GM12891 (cell line): ENCODE data around the gene KRT31.

Source experiments
- DNase-seq: peaks from one replicate; pipeline ENCODE4 v3.0.0; 2011; ENCODE audit warnings: low spot score; ENCODE audit not compliant: insufficient read length
- FAIRE-seq: peaks from 2 replicates; lab custom pipeline; 2011; peaks lifted over from hg19 to GRCh38; lab: Jason Lieb, UNC
- PAX5 ChIP-seq: IDR thresholded peaks from 2 replicates; pipeline ENCODE4 v1.6.1; 2011; ENCODE audit warnings: low read length, moderate library complexity, mild to moderate bottlenecking; ENCODE audit not compliant: insufficient read depth, severe bottlenecking
- POLR2A ChIP-seq: IDR thresholded peaks from 2 replicates; pipeline ENCODE4 v1.6.1; 2011; ENCODE audit warnings: low read depth, low read length, control low read depth
- POLR2AphosphoS5 ChIP-seq: IDR thresholded peaks from 2 replicates; pipeline ENCODE4 v1.6.1; 2011; ENCODE audit warnings: low read depth, low read length, control low read depth
- POU2F2 ChIP-seq: IDR thresholded peaks from 2 replicates; pipeline ENCODE4 v1.6.1; 2011; ENCODE audit warnings: low read depth, mild to moderate bottlenecking, control low read depth, low read length, moderate library complexity
- SPI1 ChIP-seq: IDR thresholded peaks from 2 replicates; pipeline ENCODE4 v1.6.1; 2011; ENCODE audit warnings: low read depth, low read length, control low read depth
- TAF1 ChIP-seq: IDR thresholded peaks from 2 replicates; pipeline ENCODE4 v1.6.1; 2011; ENCODE audit warnings: low read depth, low read length, control low read depth

The KRT31 gene

GRCh38 chr17:41377546-41377945 is 19.9 kb downstream of the KRT31 start:
- no peak for DNase-seq
- FAIRE-seq = no peak
- TF ChIP-seq PAX5 (no peak), SPI1 (no peak), TAF1 (no peak), POU2F2 (no peak), POLR2A (no peak), POLR2AphosphoS5 (no peak)

DNA sequence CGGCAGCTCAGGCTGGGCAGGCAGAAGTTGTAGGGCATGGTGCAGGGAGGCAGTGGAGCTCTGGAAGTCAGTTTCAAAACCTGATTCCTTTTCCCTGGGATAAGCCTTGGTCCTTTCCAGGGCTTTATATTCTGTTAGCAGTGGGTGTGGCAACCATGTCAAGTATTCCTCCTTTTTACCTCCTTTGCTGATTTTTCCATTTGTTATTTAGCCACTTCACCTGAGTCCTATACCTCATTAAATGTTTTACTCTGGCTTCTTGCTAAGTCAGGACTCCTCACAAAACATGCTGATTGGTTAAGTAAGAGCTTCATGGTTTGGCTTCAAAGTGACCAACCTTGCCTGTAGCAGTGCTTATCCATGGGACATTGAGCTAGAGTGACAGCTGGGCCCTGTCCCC is 27.7 kb downstream of the KRT31 start, which contains the start of gene KRT33B:
Gene KRT33B (minus strand): TSS at position 101 of the 400 bp plus-strand sequence. CDS start 63 bp downstream, at position 38.
- DNase-seq (no peak), FAIRE-seq (no peak)
- TF ChIP-seq POLR2A = no peak
- no peak for TF ChIP-seq POLR2AphosphoS5
- TF ChIP-seq SPI1 = no peak
- no peak for TF ChIP-seq POU2F2
- no peak for TF ChIP-seq TAF1
- TF ChIP-seq PAX5 = no peak

DNA sequence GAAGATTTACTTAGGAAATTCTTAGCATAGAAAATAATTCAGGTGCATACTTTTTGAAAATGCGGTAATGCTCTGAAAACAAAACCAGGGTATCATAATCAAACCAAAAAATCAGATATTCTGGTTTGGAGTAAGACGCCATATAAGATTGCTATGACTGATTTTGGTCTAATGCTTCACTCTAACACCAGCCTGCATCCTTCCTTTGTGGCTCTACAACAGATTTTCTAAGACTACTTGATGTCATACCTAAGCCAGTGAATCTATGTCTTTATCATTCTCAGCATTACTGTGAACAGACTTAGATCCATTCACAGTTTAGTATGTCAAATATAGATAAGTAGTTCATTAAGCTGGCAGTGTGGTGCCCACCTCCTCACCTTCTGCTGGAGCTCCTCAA is 28.4 kb downstream of the KRT31 start:
- no peak for TF ChIP-seq POU2F2
- no peak for TF ChIP-seq SPI1
- TF ChIP-seq POLR2A = no peak
- no peak for TF ChIP-seq POLR2AphosphoS5
- no peak for TF ChIP-seq TAF1
- no peak for TF ChIP-seq PAX5
- FAIRE-seq = no peak
- DNase-seq = no peak

- TF ChIP-seq POLR2A (no peak), POLR2AphosphoS5 (no peak), POU2F2 (no peak), TAF1 (no peak), SPI1 (no peak), PAX5 (no peak)
- DNase-seq = no peak
- no peak for FAIRE-seq
Observed at GRCh38 chr17:41367426-41368075, 29.9 kb downstream of the KRT31 start.

DNA sequence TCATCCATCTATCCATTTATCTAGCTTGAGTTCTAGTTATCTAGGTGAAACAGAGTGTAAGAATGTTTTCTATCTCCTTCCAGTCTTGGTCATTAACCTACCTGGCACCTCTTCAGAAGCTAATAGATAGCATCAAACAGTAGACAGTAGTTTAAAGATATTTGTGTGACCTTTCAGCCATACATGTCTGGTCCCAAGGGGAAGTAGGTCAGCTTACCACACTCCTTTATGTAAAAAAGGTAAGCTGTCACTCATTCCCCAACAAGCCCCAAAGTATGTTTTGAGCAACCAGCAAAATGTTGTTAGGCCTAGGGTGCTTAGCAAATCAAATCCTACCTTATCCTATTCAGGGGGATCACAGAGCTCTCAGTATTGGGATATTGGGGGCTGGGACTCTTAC is 31.3 kb downstream of the KRT31 start:
- DNase-seq = no peak
- TF ChIP-seq PAX5 = no peak
- no peak for FAIRE-seq

DNA sequence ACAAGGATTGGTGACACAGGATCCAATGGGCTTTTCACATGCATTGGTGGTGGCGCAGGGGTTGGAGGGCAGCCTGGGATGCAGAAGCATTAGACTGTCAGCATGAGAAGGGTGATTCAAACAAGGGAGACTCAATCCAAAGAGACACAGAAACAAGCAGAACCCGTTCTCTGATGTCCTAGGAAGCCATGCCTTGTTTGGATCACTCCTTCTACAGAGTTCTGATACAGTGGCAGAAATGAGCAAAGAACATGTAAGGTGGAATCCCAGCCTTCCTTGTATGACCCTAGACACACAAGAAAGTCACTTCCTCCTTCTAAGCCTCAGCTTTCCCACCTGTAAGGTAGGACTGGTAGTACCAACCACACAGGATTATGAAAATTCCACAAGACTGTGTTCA is 33.5 kb downstream of the KRT31 start:
- TF ChIP-seq POLR2AphosphoS5 (no peak), TAF1 (no peak), POU2F2 (no peak), SPI1 (no peak), POLR2A (no peak), PAX5 (no peak)
- FAIRE-seq (no peak), DNase-seq (no peak)

DNA sequence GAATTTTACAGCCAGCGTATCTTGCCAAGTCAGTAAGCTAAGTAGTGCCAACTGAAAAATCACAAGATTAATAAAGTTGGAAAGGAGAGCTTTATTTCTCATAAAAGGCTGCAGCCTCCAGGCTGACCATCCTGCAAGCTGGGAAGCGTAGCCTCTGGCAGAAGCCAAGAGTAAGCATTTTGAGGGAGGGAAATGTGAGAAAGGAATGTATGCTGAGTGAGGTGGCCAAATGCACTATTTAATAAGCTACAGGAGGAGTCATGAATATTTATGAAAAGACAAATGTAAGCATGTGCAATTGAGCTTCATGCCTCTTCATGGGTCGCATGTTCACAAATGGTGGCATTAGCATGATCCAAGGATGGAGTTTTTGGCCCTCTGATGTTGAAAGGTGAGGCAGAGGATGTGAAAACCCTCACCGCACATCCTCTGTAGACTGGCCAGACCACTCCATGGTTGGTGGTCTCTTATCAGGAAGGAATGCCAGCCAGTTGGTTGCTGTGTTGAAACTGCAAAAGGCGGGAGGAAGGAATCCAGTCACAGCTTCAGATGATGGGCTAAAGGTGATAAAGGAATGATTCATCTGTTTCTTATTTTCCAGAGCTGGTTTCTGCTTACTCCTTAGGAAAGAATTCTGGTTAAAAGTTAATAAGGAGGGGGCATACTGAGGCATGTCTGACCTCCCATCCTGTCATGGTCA is 37.0 kb downstream of the KRT31 start:
- TF ChIP-seq SPI1 = no peak
- TF ChIP-seq TAF1 = no peak
- no peak for TF ChIP-seq POLR2A
- no peak for TF ChIP-seq PAX5
- no peak for TF ChIP-seq POLR2AphosphoS5
- no peak for TF ChIP-seq POU2F2
- no peak for DNase-seq
- no peak for FAIRE-seq

GRCh38 chr17:41354536-41354935 is 42.9 kb downstream of the KRT31 start:
- TF ChIP-seq POLR2A = no peak
- TF ChIP-seq PAX5 = no peak
- TF ChIP-seq POU2F2 = no peak
- TF ChIP-seq SPI1 = peak; percentile 45
- TF ChIP-seq POLR2AphosphoS5 = no peak
- TF ChIP-seq TAF1 = no peak
- DNase-seq (no peak), FAIRE-seq (no peak)

DNA sequence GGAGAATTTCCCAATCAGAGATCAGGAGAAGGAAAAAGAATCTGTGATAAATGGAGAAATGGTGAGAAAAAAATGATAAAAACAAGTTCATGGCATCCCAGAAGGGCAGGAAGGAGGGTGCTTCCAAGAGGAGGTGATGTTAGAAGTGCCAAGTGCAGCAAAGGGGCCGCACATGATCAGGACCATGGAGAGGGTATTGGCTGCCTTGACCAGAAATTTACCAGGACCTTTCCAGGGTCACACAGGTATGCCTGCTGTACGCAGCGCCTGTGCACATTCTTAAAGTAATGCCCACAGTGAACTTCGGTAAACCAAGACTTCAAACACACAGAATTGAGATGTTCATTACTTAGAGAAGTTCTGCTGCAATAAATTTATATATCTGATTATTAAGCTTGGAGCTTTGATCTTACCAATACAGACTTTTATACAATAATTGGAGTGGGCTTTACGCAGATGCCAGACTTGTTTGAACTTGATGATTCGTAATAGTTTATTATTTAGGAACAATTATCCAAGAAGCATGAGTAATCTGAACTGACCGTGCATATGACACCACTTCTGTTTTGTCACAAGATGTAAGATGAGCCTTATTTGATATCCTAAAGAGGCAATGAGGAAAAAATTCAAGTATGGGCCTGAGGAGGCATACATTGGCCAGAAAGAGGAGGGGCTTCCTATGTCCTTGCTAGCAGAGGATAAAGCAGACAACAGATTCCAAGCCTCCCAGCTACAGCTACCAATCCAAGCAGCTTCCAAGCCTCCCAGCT is 44.6 kb downstream of the KRT31 start:
- DNase-seq (no peak), FAIRE-seq (no peak)
- no peak for TF ChIP-seq POLR2AphosphoS5
- TF ChIP-seq TAF1 = no peak
- no peak for TF ChIP-seq POLR2A
- TF ChIP-seq PAX5 = no peak
- TF ChIP-seq SPI1 = no peak
- TF ChIP-seq POU2F2 = no peak
